Activated naive CD4-positive, alpha-beta T cell treated with anti-CD3 and anti-CD28 coated beads, Interleukin-2, amount 50 U/mL, for 72 hours (primary cell): ENCODE data around the gene NBAS. TPM values are rescaled to one million over a fixed set of nuclear protein-coding genes. Genes with fewer than 3 reads are reported as not detected.

Experiments used
- ATAC-seq, 2 donors: fragments of 150-1000 bp; cut with Tn5 transposase; 2 replicates each; pipeline ENCODE4 v1.10.0; 2021; ENCODE audit warnings: mild to moderate bottlenecking in 2 of 2, moderate library complexity in 2 of 2
- DNase-seq, 2 donors: peaks; one replicate each; pipeline ENCODE4 v3.0.0; 2021 to 2022; ENCODE audit warnings: low spot score in 2 of 2
- H3K27ac Mint-ChIP-seq, 2 donors: one replicate each; pipeline ENCODE4 v1.8.0; 2022; ENCODE audit warnings: mild to moderate bottlenecking in 2 of 2, mixed read lengths in 2 of 2
- H3K36me3 Mint-ChIP-seq, 2 donors: one replicate each; pipeline ENCODE4 v1.8.0; 2022; ENCODE audit warnings: mixed read lengths in 2 of 2
- H3K9me3 Mint-ChIP-seq, 2 donors: one replicate each; pipeline ENCODE4 v1.8.0; 2022; ENCODE audit warnings: mixed read lengths in 2 of 2
- total RNA-seq, 2 donors: library from RNA; stranded (reverse); gene quantifications; one replicate each; pipeline ENCODE4 v1.2.3, GENCODE V29; 2022

NBAS gene
- 10 to 100 TPM; 30.5 to 46.3 TPM for total RNA-seq

GRCh38 chr2:15560988-15561573, at the start of gene NBAS:
Gene NBAS (minus strand): TSS chr2:15561334. CDS start chr2:15561304, 30 bp downstream.
- ATAC-seq (peak; percentile 81 to 83), DNase-seq (peak; percentile 70 to 72)
- Mint-ChIP-seq H3K27ac (peak within 1 kb of the TSS; percentile 97 to 99), H3K9me3 (peaks cover 4 to 11% of the 10 kb centered on the region in 2 donors), H3K36me3 (peaks cover 16 to 17% of the 10 kb centered on the region in 2 donors)

GRCh38 chr2:15610430-15610952, 49.4 kb upstream of the NBAS start:
- H3K27ac Mint-ChIP-seq: no peak overlapping the region
- no peak for DNase-seq
- H3K36me3 Mint-ChIP-seq: peaks cover 26% of the 10 kb centered on the region in 2 donors
- no peak for ATAC-seq
- H3K9me3 Mint-ChIP-seq: no peaks in the 10 kb centered on the region

- ATAC-seq (no peak), DNase-seq (no peak)
- H3K27ac Mint-ChIP-seq: peak overlapping the region in 1 of 2 donors; percentile 73
- H3K9me3 Mint-ChIP-seq: no peaks in the 10 kb centered on the region
- H3K36me3 Mint-ChIP-seq: peaks cover 27 to 32% of the 10 kb centered on the region in 2 donors
These were observed 48.4 kb upstream of the NBAS start for GRCh38 chr2:15609341-15610042.

GRCh38 chr2:15608392-15608761, 47.2 kb upstream of the NBAS start:
- Mint-ChIP-seq H3K9me3 (no peaks in the 10 kb centered on the region), H3K36me3 (peaks cover 24 to 29% of the 10 kb centered on the region in 2 donors), H3K27ac (no peak overlapping the region)
- no peak for DNase-seq
- ATAC-seq: no peak

GRCh38 chr2:15607709-15608391, 46.7 kb upstream of the NBAS start:
- ATAC-seq: no peak
- DNase-seq: no peak
- Mint-ChIP-seq H3K9me3 (no peaks in the 10 kb centered on the region), H3K36me3 (peaks cover 25 to 31% of the 10 kb centered on the region in 2 donors), H3K27ac (no peak overlapping the region)

GRCh38 chr2:15606481-15607441, 45.6 kb upstream of the NBAS start:
- Mint-ChIP-seq H3K9me3 (no peaks in the 10 kb centered on the region), H3K36me3 (peaks cover 32 to 38% of the 10 kb centered on the region in 2 donors), H3K27ac (no peak overlapping the region)

GRCh38 chr2:15605721-15606120, 44.6 kb upstream of the NBAS start:
- ATAC-seq (no peak), DNase-seq (no peak)
- Mint-ChIP-seq H3K27ac (peak overlapping the region in 1 of 2 donors; percentile 31), H3K9me3 (no peaks in the 10 kb centered on the region), H3K36me3 (peaks cover 32 to 38% of the 10 kb centered on the region in 2 donors)

More at GRCh38 chr2:15606481-15607441, 45.6 kb upstream of the NBAS start:
- DNase-seq: no peak
- no peak for ATAC-seq

- H3K36me3 Mint-ChIP-seq: peaks cover 23 to 30% of the 10 kb centered on the region in 2 donors
- H3K27ac Mint-ChIP-seq: no peak overlapping the region
- DNase-seq: no peak
- ATAC-seq: no peak
- no peaks in the 10 kb centered on the region for H3K9me3 Mint-ChIP-seq
These were observed 42.8 kb upstream of the NBAS start for GRCh38 chr2:15603948-15604347.

GRCh38 chr2:15603044-15603765, 42.1 kb upstream of the NBAS start:
- H3K27ac Mint-ChIP-seq: peak overlapping the region in 1 of 2 donors; percentile 39
- H3K9me3 Mint-ChIP-seq: no peaks in the 10 kb centered on the region
- ATAC-seq: no peak
- peaks cover 23 to 38% of the 10 kb centered on the region in 2 donors for H3K36me3 Mint-ChIP-seq
- DNase-seq: no peak

- peaks cover 23 to 35% of the 10 kb centered on the region in 2 donors for H3K36me3 Mint-ChIP-seq
- no peaks in the 10 kb centered on the region for H3K9me3 Mint-ChIP-seq
- DNase-seq (no peak), ATAC-seq (no peak)
- H3K27ac Mint-ChIP-seq: peak overlapping the region in 1 of 2 donors; percentile 39
These were observed 41.3 kb upstream of the NBAS start for GRCh38 chr2:15602393-15602792.

- Mint-ChIP-seq H3K36me3 (peaks cover 23 to 35% of the 10 kb centered on the region in 2 donors), H3K27ac (no peak overlapping the region)
These were observed 40.5 kb upstream of the NBAS start for GRCh38 chr2:15601681-15602080.

GRCh38 chr2:15599994-15600393, 38.9 kb upstream of the NBAS start:
- peaks cover 15 to 35% of the 10 kb centered on the region in 2 donors for H3K36me3 Mint-ChIP-seq
- DNase-seq (no peak), ATAC-seq (no peak)
- H3K9me3 Mint-ChIP-seq: no peaks in the 10 kb centered on the region
- H3K27ac Mint-ChIP-seq: no peak overlapping the region

More at GRCh38 chr2:15601681-15602080, 40.5 kb upstream of the NBAS start:
- ATAC-seq (no peak), DNase-seq (no peak)
- H3K9me3 Mint-ChIP-seq: no peaks in the 10 kb centered on the region

GRCh38 chr2:15596968-15597367, 35.8 kb upstream of the NBAS start:
- H3K27ac Mint-ChIP-seq: no peak overlapping the region
- ATAC-seq (no peak), DNase-seq (no peak)
- H3K9me3 Mint-ChIP-seq: no peaks in the 10 kb centered on the region
- H3K36me3 Mint-ChIP-seq: peaks cover 11 to 17% of the 10 kb centered on the region in 2 donors

GRCh38 chr2:15596350-15596749, 35.2 kb upstream of the NBAS start:
- Mint-ChIP-seq H3K9me3 (no peaks in the 10 kb centered on the region), H3K27ac (peak overlapping the region in 1 of 2 donors; percentile 11), H3K36me3 (peaks cover 17 to 22% of the 10 kb centered on the region in 2 donors)
- DNase-seq (no peak), ATAC-seq (no peak)

- Mint-ChIP-seq H3K27ac (no peak overlapping the region), H3K9me3 (no peaks in the 10 kb centered on the region), H3K36me3 (peaks cover 21 to 26% of the 10 kb centered on the region in 2 donors)
These were observed 34.8 kb upstream of the NBAS start for GRCh38 chr2:15595936-15596335.

More at GRCh38 chr2:15595936-15596335, 34.8 kb upstream of the NBAS start:
- ATAC-seq (no peak), DNase-seq (no peak)
